NK-92 (cell line): ENCODE measurements around the gene C19orf44.
"Not testable (repeated sequence)": the region's sequence is repeated elsewhere in the genome, so short reads cannot be mapped to it uniquely, and the experiment has no call there.

Experiments
- DNase-seq: peaks from one replicate; lab custom pipeline; 2025; ENCODE audit not compliant: unreplicated experiment; lab: John Stamatoyannopoulos, UW

Gene C19orf44

GRCh38 chr19:16532440-16533234 lies 36.4 kb downstream of the C19orf44 start:
- DNase-seq, result no peak

GRCh38 chr19:16535381-16535780 lies 39.2 kb downstream of the C19orf44 start:
- no peak for DNase-seq

GRCh38 chr19:16536130-16536529 lies 39.9 kb downstream of the C19orf44 start:
- no peak for DNase-seq

- no peak for DNase-seq
These were observed 40.9 kb downstream of the C19orf44 start for GRCh38 chr19:16537111-16537510.

- DNase-seq, result no peak
These were observed 44.8 kb downstream of the C19orf44 start for GRCh38 chr19:16540948-16541347.

GRCh38 chr19:16541526-16542044 lies 45.4 kb downstream of the C19orf44 start:
- DNase-seq, result no peak

- peak; percentile 61 for DNase-seq
These were observed 46.1 kb downstream of the C19orf44 start, which contains the start of gene CHERP for GRCh38 chr19:16542045-16542909. Gene CHERP (minus strand): TSS chr19:16542437. CDS start chr19:16542378, 59 bp downstream.

- no peak for DNase-seq
These were observed 46.8 kb downstream of the C19orf44 start for GRCh38 chr19:16542910-16543472.

- DNase-seq, result not testable (repeated sequence)
These were observed 47.5 kb downstream of the C19orf44 start for GRCh38 chr19:16543734-16544133.

GRCh38 chr19:16544473-16545231 lies 48.5 kb downstream of the C19orf44 start:
- DNase-seq, result no peak

- no peak for DNase-seq
These were observed 52.8 kb downstream of the C19orf44 start for GRCh38 chr19:16548956-16549355.

- not testable (repeated sequence) for DNase-seq
These were observed 55.7 kb downstream of the C19orf44 start for GRCh38 chr19:16551902-16552301.

- DNase-seq, result no peak
These were observed 58.6 kb downstream of the C19orf44 start for GRCh38 chr19:16554776-16555175.

- no peak for DNase-seq
These were observed 63.6 kb downstream of the C19orf44 start for GRCh38 chr19:16559780-16560276.

GRCh38 chr19:16561382-16561781 lies 65.2 kb downstream of the C19orf44 start:
- no peak for DNase-seq

GRCh38 chr19:16562608-16563025 lies 66.4 kb downstream of the C19orf44 start:
- no peak for DNase-seq

GRCh38 chr19:16564842-16565241 lies 68.6 kb downstream of the C19orf44 start:
- DNase-seq, result no peak

- no peak for DNase-seq
These were observed 70.0 kb downstream of the C19orf44 start for GRCh38 chr19:16566161-16566560.

GRCh38 chr19:16566702-16567101 lies 70.5 kb downstream of the C19orf44 start:
- no peak for DNase-seq

- no peak for DNase-seq
These were observed 73.6 kb downstream of the C19orf44 start for GRCh38 chr19:16569609-16570320.
